H1 (cell line): ENCODE measurements around the gene SS18L1.

Experiments
- POLR2A ChIP-seq, 2 experiments: IDR thresholded peaks; 1 replicate in 1 of 2; 2 replicates in 1 of 2; pipeline ENCODE4 v1.6.1; 2011; ENCODE audit warnings: low read depth in 2 of 2, low read length in 2 of 2, mild to moderate bottlenecking in 2 of 2; ENCODE audit errors: control extremely low read depth in 1 of 2
- SP1 ChIP-seq: IDR thresholded peaks from 2 replicates; pipeline ENCODE4 v1.6.1; 2011; ENCODE audit warnings: low read depth, low read length
- SRF ChIP-seq: IDR thresholded peaks from 2 replicates; pipeline ENCODE4 v1.6.1; 2011; ENCODE audit warnings: mild to moderate bottlenecking, low read depth, low read length, moderate library complexity

DNA sequence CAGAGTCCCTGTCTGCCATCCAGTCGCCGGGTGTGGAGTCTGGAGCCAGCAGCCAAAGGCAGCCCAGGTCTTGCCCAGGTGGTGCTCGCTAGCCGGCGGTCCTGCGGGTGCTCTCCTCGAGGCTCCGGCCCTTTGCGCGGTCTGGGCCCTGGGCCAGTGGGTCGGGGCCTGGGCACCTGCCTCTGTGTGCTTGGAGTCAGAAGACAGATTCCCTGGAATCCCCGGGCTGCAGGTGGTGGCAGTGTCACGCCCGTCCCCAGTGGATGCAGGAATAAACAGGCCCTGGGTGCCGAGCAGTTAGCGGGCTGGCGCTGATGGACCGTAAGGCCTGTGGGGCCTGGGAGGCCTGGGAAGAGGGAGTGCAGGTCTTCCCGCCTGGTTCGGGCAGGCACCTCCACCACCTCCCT, 5.3 kb downstream of the SS18L1 start:
- no peak for TF ChIP-seq SP1
- TF ChIP-seq SRF: no peak
- no peak for TF ChIP-seq POLR2A (IDR thresholded peaks at IDR 0.05; ENCODE audit: control extremely low read depth in 1 of 2, low read depth in 2 of 2, low read length in 2 of 2)
